H9 (cell line): ENCODE measurements around the gene ASIC4. TPM values are rescaled to one million over a fixed set of nuclear protein-coding genes. Genes with fewer than 3 reads are reported as not detected.

Source experiments
- DNase-seq: peaks from one replicate; pipeline ENCODE4 v3.0.0-alpha.2; 2017
- H2AFZ ChIP-seq: one replicate; pipeline ENCODE4 v1.6.1; 2013; ENCODE audit warnings: mild to moderate bottlenecking, low read length, control low read depth, moderate library complexity
- H2AK5ac ChIP-seq: 2 replicates; pipeline ENCODE4 v1.6.1; 2013; ENCODE audit warnings: low read length, control low read depth, mixed read lengths; ENCODE audit not compliant: insufficient read length
- H2BK120ac ChIP-seq: one replicate; pipeline ENCODE4 v1.6.1; 2013; ENCODE audit warnings: low read depth, mild to moderate bottlenecking, low read length, control low read depth, inconsistent platforms; ENCODE audit not compliant: poor library complexity, severe bottlenecking
- H2BK12ac ChIP-seq: 2 replicates; pipeline ENCODE4 v1.6.1; 2013; ENCODE audit warnings: low read length, control low read depth, mixed read lengths, low read depth; ENCODE audit not compliant: insufficient read length
- H2BK15ac ChIP-seq: 2 replicates; pipeline ENCODE4 v1.6.1; 2013; ENCODE audit warnings: low read depth, low read length, control low read depth
- H2BK20ac ChIP-seq: one replicate; pipeline ENCODE4 v1.6.1; 2013; ENCODE audit warnings: low read depth, mild to moderate bottlenecking, low read length, control low read depth, inconsistent platforms; ENCODE audit not compliant: poor library complexity, severe bottlenecking
- H2BK5ac ChIP-seq: 2 replicates; pipeline ENCODE4 v1.6.1; 2013; ENCODE audit warnings: low read length, control low read depth, mixed read lengths; ENCODE audit not compliant: insufficient read length
- H3K14ac ChIP-seq: 2 replicates; pipeline ENCODE4 v1.6.1; 2013; ENCODE audit warnings: low read length, control low read depth; ENCODE audit not compliant: insufficient read depth
- H3K18ac ChIP-seq: 2 replicates; pipeline ENCODE4 v1.6.1; 2013; ENCODE audit warnings: low read depth, mild to moderate bottlenecking, mixed read lengths, low read length, control low read depth; ENCODE audit not compliant: insufficient read length
- H3K23ac ChIP-seq: 2 replicates; pipeline ENCODE4 v1.6.1; 2013; ENCODE audit warnings: low read length, control low read depth, mixed read lengths, low read depth; ENCODE audit not compliant: insufficient read length
- H3K23me2 ChIP-seq: 2 replicates; pipeline ENCODE4 v1.6.1; 2013; ENCODE audit warnings: low read depth, mild to moderate bottlenecking, mixed read lengths, low read length, control low read depth; ENCODE audit not compliant: insufficient read length, poor library complexity, severe bottlenecking
- H3K27ac ChIP-seq: 2 replicates; pipeline ENCODE4 v1.5.1; 2013; ENCODE audit warnings: low read length, control low read depth, mixed read lengths, low read depth; ENCODE audit not compliant: insufficient read length
- H3K27me3 ChIP-seq: 2 replicates; pipeline ENCODE4 v1.6.1; 2013; ENCODE audit warnings: low read length, control low read depth, inconsistent platforms; ENCODE audit not compliant: insufficient read depth
- H3K4ac ChIP-seq: 2 replicates; pipeline ENCODE4 v1.6.1; 2013; ENCODE audit warnings: low read depth, mild to moderate bottlenecking, control low read depth, inconsistent platforms, low read length, moderate library complexity
- H3K4me1 ChIP-seq: 2 replicates; pipeline ENCODE4 v1.6.1; 2013; ENCODE audit warnings: low read length, control low read depth, inconsistent platforms; ENCODE audit not compliant: insufficient read depth
- H3K4me2 ChIP-seq: 2 replicates; pipeline ENCODE4 v1.6.1; 2013; ENCODE audit warnings: low read length, control low read depth, mixed read lengths; ENCODE audit not compliant: insufficient read length, insufficient read depth
- H3K56ac ChIP-seq: 2 replicates; pipeline ENCODE4 v1.6.1; 2013; ENCODE audit warnings: low read depth, mild to moderate bottlenecking, mixed read lengths, low read length, control low read depth; ENCODE audit not compliant: insufficient read length
- H3K79me1 ChIP-seq: 2 replicates; pipeline ENCODE4 v1.6.1; 2013; ENCODE audit warnings: low read depth, mild to moderate bottlenecking, moderate library complexity, low read length, control low read depth, inconsistent platforms; ENCODE audit not compliant: insufficient read depth, poor library complexity, severe bottlenecking
- H3K79me2 ChIP-seq: 2 replicates; pipeline ENCODE4 v1.6.1; 2013; ENCODE audit warnings: low read length, control low read depth, inconsistent platforms; ENCODE audit not compliant: insufficient read depth
- H3K9ac ChIP-seq: 2 replicates; pipeline ENCODE4 v1.6.1; 2013; ENCODE audit warnings: low read length, control low read depth, mixed read lengths; ENCODE audit not compliant: insufficient read length; ENCODE audit errors: extremely low read depth
- H3K9me3 ChIP-seq: one replicate; pipeline ENCODE4 v1.6.1; 2013; ENCODE audit warnings: low read depth, low read length, inconsistent platforms; ENCODE audit not compliant: control insufficient read depth
- H3T11ph ChIP-seq: one replicate; pipeline ENCODE4 v1.6.1; 2013; ENCODE audit warnings: mild to moderate bottlenecking, low read length, control low read depth, inconsistent platforms
- H4K20me1 ChIP-seq: one replicate; pipeline ENCODE4 v1.6.1; 2013; ENCODE audit not compliant: control insufficient read depth, insufficient read length, insufficient read depth
- H4K5ac ChIP-seq: 2 replicates; pipeline ENCODE4 v1.6.1; 2013; ENCODE audit warnings: low read depth, mild to moderate bottlenecking, mixed read lengths, low read length, control low read depth; ENCODE audit not compliant: insufficient read length
- H4K8ac ChIP-seq: replicated peaks from 2 replicates; pipeline ENCODE4 v1.6.1; 2013; ENCODE audit warnings: low read length, control low read depth, mixed read lengths, low read depth; ENCODE audit not compliant: insufficient read length
- H4K91ac ChIP-seq: 2 replicates; pipeline ENCODE4 v1.6.1; 2013; ENCODE audit warnings: low read depth, mild to moderate bottlenecking, moderate library complexity, mixed read lengths, low read length, control low read depth; ENCODE audit not compliant: insufficient read length
- H3K27ac Mint-ChIP-seq, 3 experiments: 2 replicates in 2 of 3; 3 replicates in 1 of 3; pipeline ENCODE4 v1.8.0; 2020 to 2021; ENCODE audit warnings: mixed read lengths in 3 of 3, mild to moderate bottlenecking in 1 of 3, moderate library complexity in 1 of 3
- H3K27me3 Mint-ChIP-seq: 2 replicates; pipeline ENCODE4 v1.8.0; 2021; ENCODE audit warnings: low read depth, mild to moderate bottlenecking, moderate library complexity, mixed read lengths
- H3K36me3 Mint-ChIP-seq, 3 experiments: 2 replicates in 2 of 3; 3 replicates in 1 of 3; pipeline ENCODE4 v1.8.0; 2020 to 2021; ENCODE audit warnings: low read depth in 3 of 3, mixed read lengths in 3 of 3; ENCODE audit not compliant: insufficient read depth in 1 of 3
- H3K4me1 Mint-ChIP-seq, 2 experiments: 2 replicates each; pipeline ENCODE4 v1.8.0; 2020; ENCODE audit warnings: mixed read lengths in 2 of 2
- H3K4me3 Mint-ChIP-seq, 2 experiments: 2 replicates in 1 of 2; 3 replicates in 1 of 2; pipeline ENCODE4 v1.8.0; 2020 to 2021; ENCODE audit warnings: mild to moderate bottlenecking in 2 of 2, mixed read lengths in 2 of 2, moderate library complexity in 1 of 2
- H3K9me3 Mint-ChIP-seq, 2 experiments: 2 replicates in 1 of 2; 3 replicates in 1 of 2; pipeline ENCODE4 v1.8.0; 2020; ENCODE audit warnings: mild to moderate bottlenecking in 2 of 2, mixed read lengths in 2 of 2, moderate library complexity in 1 of 2
- WGBS: extraction: QIAGEN DNeasy Blood & Tissue Kit; methylation state at CpG from one replicate; pipeline ENCODE4 v1.1.7; 2013; ENCODE audit warnings: missing lambda C conversion rate, low lambda C conversion rate, mixed read lengths; ENCODE audit not compliant: insufficient read length; ENCODE audit errors: extremely low coverage; 5-methylcytosine and 5-hydroxymethylcytosine counted together
- total RNA-seq: library from RNA; stranded (reverse); gene quantifications from 2 replicates; pipeline ENCODE4 v1.2.1, GENCODE V29; 2021
- TF ChIP-seq, protein P1 (sequence below): fragments of 200-600 bp; sonication (generic); conservative IDR thresholded peaks from 3 replicates; pipeline ENCODE4 v1.8.0; 2021; ENCODE audit warnings: antibody characterized with exemption, mild to moderate bottlenecking

Gene ASIC4
- total RNA-seq, 1 experiment from 2014 or later, result 0.37 TPM

DNA sequence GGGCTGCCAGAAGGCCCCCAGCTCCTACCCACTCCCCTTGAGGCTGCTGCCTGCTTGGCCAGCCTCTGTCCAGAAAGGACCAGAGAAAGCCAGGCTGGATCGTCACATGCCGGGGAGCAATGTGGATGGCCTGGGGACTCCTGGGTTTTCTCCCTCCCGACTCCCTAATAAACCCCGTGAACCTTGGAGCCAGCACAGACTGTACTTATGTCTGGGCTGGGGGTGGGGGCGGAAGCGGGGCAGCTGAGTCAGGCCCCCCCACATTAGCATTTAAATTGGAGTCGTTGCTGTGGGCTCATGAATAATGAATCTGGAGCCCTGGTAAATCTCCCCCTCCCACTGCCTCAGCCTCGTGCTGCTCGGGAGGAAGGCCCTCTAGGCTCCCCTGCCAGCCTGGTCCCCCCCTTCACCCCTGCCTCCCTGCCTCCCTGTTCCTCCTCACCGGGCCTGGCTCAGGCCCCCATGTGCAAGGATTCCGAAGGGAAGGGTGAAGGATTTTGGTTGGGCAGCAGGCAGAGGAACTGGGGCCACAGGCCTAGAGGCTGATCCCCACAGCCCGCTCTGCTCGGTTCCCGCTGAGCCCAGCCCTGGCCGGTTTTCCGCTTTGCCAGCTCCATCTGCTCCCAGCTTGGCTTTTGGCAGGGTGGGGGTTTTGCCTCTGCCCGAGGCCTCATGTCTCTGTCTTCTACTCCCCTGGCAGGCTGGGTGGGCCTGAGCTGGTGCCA lies 7.3 kb upstream of the ASIC4 start:
- H2BK12ac ChIP-seq, result no peak overlapping the region
- H3K4ac ChIP-seq, result no peak overlapping the region
- no peaks in the 10 kb centered on the region for H3K79me2 ChIP-seq
- peaks cover 16 to 19% (median 17%) of the 10 kb centered on the region in 3 experiments; a peak in 6 of 7 replicates for H3K36me3 Mint-ChIP-seq
- no peak overlapping the region for H2BK120ac ChIP-seq
- WGBS, result no CpG with 5 or more reads among the region's 17 CpGs
- H2AK5ac ChIP-seq, result no peak overlapping the region
- H3K4me2 ChIP-seq, result peak overlapping the region; percentile 3
- H3K4me3 Mint-ChIP-seq, result peak overlapping the region; percentile 19 to 56
- peak overlapping the region; percentile 3 for H3K27ac ChIP-seq
- peak overlapping the region; percentile 73 for H3K18ac ChIP-seq
- DNase-seq, result peak; percentile 82
- no peak overlapping the region for H3K23ac ChIP-seq
- no peak overlapping the region for H2BK5ac ChIP-seq
- H3K14ac ChIP-seq, result 0 out of 2 replicates have a peak overlapping the region, but pooled peaks have one; percentile 4
- H3K9me3 ChIP-seq, result no peaks in the 10 kb centered on the region
- H3K4me1 Mint-ChIP-seq, result peaks cover 54 to 64% of the 10 kb centered on the region in 2 experiments
- H3K9me3 Mint-ChIP-seq, result no peaks in the 10 kb centered on the region; a peak in 2 of 5 replicates
- no peak overlapping the region for H2BK15ac ChIP-seq
- H3K9ac ChIP-seq, result no peak overlapping the region
- no peak overlapping the region for H2BK20ac ChIP-seq
- no peak overlapping the region for H4K5ac ChIP-seq
- no peak overlapping the region for H2AFZ ChIP-seq
- peak overlapping the region; percentile 83 to 97 (median 95) for H3K27ac Mint-ChIP-seq
- H3K4me1 ChIP-seq, result peaks cover 13% of the 10 kb centered on the region; the same call in 1 of the 2 replicates
- no peaks in the 10 kb centered on the region for H4K20me1 ChIP-seq
- peaks cover 25% of the 10 kb centered on the region for H3K27me3 Mint-ChIP-seq
- no peak overlapping the region for H4K8ac ChIP-seq
- no peaks in the 10 kb centered on the region for H3K27me3 ChIP-seq
- H3K79me1 ChIP-seq, result no peaks in the 10 kb centered on the region
- no peak overlapping the region for H3K56ac ChIP-seq
- H3T11ph ChIP-seq, result no peak overlapping the region
- peaks cover 4% of the 10 kb centered on the region for H3K23me2 ChIP-seq
- TF ChIP-seq, protein P1, sequence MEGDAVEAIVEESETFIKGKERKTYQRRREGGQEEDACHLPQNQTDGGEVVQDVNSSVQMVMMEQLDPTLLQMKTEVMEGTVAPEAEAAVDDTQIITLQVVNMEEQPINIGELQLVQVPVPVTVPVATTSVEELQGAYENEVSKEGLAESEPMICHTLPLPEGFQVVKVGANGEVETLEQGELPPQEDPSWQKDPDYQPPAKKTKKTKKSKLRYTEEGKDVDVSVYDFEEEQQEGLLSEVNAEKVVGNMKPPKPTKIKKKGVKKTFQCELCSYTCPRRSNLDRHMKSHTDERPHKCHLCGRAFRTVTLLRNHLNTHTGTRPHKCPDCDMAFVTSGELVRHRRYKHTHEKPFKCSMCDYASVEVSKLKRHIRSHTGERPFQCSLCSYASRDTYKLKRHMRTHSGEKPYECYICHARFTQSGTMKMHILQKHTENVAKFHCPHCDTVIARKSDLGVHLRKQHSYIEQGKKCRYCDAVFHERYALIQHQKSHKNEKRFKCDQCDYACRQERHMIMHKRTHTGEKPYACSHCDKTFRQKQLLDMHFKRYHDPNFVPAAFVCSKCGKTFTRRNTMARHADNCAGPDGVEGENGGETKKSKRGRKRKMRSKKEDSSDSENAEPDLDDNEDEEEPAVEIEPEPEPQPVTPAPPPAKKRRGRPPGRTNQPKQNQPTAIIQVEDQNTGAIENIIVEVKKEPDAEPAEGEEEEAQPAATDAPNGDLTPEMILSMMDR, result no peak
- H4K91ac ChIP-seq, result no peak overlapping the region
